Stimulated activated CD4-positive, alpha-beta T cell treated with anti-CD3 and anti-CD28 coated beads, Interleukin-1b, Interleukin-23, amount 100 ng/mL, for 24 hours (primary cell): Measurements from ENCODE around the gene MED25.

Experiments
- DNase-seq, 4 experiments: peaks; one replicate each; pipeline ENCODE4 v3.0.0-alpha.2; 2020; ENCODE audit warnings: low read depth in 4 of 4, low spot score in 1 of 4

The MED25 gene

DNA sequence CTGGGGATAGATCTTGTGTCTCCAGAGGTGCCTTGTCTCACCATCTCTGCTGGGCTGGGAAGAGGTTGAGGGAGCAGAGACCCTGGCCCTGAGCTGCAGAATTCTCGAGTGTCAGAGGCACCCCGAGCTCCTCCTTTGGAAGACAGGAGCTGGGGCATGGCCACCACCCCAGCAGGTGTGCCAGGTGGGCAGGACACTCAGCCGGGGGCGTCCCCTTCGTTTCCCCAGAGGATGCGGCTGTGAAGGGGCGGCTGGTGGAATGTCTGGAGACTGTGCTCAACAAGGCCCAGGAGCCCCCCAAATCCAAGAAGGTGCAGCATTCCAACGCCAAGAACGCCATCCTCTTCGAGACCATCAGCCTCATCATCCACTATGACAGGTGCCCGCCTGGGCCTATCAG is 19.5 kb upstream of the MED25 start:
- DNase-seq = no peak

DNA sequence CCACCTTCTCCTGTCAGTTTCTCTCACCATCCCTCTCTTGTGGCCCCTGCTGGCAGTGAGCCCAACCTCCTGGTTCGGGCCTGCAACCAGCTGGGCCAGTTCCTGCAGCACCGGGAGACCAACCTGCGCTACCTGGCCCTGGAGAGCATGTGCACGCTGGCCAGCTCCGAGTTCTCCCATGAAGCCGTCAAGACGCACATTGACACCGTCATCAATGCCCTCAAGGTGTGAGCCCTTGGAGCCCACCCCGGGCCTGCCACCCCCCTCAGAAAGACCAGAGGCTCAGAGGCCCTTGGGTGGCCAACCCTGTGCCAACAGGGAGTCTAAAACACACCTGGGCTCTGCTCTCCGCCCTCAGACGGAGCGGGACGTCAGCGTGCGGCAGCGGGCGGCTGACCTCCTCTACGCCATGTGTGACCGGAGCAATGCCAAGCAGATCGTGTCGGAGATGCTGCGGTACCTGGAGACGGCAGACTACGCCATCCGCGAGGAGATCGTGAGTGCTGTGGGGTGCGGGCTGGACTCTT is 18.8 kb upstream of the MED25 start:
- DNase-seq = no peak

DNA sequence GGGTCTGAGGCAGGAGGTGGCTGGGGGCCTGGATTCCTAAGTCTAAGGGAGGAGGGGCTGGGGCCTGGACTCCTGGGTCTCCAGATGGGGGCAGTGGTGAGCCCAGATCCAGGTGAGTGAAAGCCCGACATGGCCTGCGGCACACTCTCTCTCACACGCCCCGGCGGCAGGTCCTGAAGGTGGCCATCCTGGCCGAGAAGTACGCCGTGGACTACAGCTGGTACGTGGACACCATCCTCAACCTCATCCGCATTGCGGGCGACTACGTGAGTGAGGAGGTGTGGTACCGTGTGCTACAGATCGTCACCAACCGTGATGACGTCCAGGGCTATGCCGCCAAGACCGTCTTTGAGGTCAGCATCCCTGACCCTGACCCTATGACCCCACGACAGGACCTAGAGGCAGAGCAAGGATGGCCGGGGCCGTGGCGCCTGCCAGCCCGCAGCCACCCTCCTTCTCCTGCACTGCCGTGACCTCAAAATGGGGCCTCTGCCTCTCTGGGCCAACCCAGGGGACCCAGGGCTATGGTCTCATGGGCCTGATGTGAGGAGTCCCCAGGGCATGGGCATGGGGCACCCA is 18.2 kb upstream of the MED25 start:
- DNase-seq = no peak

DNA sequence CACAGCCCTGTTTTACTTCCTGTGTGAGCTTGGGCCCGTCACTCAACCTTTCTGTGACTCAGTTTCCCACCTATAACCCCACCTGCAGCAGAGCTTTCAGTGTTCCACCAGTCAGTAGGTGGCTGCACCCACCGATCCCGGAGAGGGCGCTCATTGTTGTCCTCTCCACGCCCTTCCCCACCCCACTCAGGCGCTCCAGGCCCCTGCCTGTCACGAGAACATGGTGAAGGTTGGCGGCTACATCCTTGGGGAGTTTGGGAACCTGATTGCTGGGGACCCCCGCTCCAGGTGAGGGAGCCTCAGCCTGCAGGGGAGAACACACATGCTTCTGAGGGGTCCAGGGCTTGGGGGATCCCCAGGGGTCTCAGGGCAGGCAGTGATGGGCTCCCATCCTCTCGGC is 17.3 kb upstream of the MED25 start:
- DNase-seq = no peak

DNA sequence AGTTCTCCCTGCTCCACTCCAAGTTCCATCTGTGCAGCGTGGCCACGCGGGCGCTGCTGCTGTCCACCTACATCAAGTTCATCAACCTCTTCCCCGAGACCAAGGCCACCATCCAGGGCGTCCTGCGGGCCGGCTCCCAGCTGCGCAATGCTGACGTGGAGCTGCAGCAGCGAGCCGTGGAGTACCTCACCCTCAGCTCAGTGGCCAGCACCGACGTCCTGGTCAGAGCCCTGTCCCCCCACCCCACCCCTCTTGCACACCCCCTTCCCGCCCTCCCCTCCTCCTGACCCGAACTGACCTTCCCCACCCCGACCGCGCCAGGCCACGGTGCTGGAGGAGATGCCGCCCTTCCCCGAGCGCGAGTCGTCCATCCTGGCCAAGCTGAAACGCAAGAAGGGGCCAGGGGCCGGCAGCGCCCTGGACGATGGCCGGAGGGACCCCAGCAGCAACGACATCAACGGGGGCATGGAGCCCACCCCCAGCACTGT is 16.6 kb upstream of the MED25 start:
- no peak for DNase-seq

DNA sequence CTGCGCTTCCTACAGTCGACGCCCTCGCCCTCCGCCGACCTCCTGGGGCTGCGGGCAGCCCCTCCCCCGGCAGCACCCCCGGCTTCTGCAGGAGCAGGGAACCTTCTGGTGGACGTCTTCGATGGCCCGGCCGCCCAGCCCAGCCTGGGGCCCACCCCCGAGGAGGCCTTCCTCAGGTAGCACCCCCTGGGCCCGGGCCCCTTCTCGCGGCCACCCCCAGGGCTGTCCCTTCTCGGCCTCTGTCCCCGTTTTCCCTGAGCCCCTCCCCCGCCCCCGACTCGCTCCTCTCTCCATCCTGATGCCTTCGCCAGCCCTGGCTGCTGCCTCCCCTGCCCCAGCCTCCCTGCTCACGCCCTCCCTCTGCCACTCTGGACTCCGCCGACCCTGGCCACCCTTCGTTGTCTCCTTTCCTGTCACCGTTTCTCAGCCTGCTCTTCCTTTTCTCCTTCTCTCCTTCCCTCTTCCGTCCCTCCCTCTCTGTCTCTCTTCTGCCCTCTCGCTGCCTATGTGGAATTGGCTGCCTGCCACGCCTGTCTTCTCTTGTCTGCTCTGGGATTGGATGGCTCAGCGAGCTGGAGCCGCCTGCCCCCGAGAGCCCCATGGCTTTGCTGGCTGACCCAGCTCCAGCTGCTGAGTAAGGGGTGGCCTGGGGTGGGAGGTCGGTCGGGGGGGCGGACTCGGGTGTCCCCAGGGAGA is 16.0 kb upstream of the MED25 start:
- DNase-seq = no peak

DNA sequence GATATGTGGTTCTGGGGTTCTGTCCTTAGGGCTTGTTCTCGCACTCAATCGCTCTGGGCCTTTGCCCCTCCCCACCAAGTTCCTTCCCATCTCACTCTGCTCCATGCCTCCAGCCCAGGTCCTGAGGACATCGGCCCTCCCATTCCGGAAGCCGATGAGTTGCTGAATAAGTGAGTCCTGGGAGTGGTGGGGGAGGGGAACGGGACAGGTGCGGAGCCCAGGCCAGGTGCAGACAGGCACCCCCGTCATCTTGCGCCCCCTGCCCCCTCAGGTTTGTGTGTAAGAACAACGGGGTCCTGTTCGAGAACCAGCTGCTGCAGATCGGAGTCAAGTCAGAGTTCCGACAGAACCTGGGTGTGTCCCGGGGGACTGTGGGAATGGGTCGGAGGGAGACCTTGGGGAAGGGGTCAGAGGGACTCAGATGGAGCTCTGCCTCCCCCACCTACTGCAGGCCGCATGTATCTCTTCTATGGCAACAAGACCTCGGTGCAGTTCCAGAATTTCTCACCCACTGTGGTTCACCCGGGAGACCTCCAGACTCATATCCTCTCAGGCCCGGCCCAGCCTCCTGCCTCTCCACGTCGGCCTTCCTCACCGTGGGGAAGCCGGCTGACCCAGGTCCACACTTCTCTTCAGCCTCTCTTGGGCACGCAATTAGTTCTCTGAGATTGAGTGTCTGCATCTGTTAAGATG is 15.1 kb upstream of the MED25 start:
- no peak for DNase-seq

DNA sequence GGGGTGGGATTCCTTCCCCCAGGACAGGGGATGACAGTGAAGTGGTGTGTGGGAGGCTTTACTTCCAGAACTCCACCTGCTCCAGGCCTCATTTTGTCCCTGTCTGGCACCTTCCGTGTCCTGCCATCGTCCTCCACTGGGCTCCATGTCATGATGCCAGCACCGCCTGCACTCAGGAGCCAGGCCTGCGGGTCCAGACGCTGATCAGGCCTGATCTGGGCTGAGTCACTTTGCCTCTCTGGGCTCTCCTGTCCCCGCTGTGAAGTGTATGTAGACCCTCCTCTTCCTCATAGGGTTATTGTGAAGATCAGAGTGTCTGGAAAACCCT is 14.6 kb upstream of the MED25 start:
- DNase-seq = no peak

DNA sequence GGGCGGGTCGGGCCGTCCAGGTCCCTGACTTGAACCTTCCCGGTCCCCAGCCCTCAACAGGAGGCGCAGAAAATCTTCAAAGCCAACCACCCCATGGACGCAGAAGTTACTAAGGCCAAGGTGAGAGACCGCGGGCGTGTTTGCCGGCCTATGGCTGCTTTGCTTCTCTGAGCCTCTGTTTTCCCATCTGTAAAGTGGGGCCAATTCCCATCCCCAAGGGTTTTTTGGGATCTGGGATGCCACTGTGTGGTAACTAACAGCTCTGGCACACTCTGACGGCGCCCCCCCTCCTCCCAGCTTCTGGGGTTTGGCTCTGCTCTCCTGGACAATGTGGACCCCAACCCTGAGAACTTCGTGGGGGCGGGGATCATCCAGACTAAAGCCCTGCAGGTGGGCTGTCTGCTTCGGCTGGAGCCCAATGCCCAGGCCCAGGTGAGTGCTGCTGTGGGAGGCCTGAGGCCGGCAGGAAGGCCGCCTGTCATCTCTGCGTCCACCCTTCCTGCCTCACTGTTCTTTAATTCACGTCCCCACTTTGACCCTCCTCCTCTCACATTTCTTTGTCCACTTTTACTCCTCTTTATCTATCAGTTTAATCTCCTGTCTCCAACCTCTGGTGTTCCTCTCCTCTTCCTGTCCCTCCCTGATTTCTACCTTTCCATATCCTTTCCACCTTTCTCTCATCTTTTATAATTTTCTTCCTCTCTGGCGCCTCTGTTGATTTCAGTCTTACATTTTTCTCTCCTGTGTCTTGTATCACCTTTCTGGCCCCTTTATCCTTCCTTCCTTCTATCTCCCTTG is 12.1 kb upstream of the MED25 start:
- no peak for DNase-seq

DNA sequence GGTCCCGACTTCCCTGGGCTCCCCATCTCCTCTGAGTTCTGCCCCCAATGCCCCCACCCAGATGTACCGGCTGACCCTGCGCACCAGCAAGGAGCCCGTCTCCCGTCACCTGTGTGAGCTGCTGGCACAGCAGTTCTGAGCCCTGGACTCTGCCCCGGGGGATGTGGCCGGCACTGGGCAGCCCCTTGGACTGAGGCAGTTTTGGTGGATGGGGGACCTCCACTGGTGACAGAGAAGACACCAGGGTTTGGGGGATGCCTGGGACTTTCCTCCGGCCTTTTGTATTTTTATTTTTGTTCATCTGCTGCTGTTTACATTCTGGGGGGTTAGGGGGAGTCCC is 11.5 kb upstream of the MED25 start:
- DNase-seq = no peak

DNA sequence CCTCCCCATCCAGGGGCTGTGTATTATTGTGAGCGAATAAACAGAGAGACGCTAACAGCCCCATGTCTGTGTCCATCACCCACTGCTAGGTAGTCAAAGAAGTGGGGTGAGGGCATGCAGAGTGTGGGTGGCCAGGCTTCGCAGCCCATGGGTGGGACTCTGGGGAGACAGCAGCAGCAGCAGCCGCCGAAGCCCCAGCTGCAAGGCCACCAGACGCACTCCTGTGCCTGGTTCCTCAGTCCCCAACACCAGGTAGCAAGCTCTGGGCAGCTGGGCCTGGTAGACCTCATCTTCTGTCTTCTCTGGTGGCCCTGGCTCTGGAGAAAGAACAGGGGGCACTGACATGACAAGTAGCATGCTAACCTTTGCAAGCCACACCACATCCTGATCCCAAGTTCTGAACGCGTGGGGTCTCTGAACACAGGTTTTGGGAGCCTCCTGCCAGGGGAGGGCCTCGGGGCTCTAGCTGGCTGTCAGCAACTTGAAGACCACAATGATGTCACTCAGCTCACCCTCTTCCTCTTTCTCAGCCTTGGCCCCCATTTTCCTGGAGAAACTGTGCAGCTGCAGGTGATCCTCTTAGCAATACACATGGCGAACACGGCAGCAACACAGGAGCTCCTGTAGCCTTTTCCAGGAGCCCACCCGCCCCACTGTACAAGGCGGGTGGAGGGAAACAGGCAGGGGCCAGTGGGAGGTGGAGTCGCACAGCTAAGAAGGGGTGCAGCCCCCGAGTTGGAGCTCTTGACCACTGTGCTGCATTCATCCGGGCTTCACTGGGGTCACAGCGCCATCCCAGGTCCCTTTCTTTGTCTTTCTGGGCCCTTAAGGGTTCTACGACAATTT is 10.8 kb upstream of the MED25 start:
- no peak for DNase-seq

DNA sequence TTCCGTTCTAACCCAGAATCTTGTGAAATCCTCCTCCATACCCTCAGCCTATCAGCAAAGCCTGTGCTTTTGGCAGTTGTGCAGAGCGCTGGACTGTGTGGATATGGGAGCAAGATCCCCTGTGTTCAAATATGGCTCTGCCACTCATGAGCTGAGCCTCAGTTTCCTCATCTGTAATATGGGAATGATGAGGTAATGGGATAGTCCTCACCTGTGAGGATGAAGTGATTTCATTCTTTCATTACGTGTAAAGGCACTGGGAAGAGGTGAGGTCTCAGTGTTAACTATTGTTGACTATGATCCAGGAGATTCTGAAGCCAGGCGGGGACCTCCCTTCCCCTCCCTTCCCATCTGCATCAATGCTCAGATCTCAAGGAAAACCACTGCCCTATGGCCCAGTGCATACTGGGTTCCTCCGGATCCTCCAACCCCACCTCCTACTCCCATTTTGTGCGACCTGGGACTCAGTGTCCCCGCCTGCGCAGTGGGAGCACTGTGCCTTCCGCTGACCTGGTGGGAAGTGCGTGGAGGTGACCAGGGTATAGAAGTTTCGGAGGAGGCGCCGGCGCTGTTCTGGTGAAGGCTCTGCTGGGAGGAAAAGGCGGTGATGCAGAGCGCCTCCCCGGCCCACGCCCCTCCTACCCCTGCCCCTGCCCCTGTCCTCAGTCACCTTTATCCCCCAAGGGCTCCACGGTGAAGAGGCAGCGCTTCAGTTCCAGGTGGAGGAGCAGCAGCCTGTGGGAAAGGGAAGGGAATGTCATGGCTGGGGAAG is 10.0 kb upstream of the MED25 start:
- DNase-seq = no peak

DNA sequence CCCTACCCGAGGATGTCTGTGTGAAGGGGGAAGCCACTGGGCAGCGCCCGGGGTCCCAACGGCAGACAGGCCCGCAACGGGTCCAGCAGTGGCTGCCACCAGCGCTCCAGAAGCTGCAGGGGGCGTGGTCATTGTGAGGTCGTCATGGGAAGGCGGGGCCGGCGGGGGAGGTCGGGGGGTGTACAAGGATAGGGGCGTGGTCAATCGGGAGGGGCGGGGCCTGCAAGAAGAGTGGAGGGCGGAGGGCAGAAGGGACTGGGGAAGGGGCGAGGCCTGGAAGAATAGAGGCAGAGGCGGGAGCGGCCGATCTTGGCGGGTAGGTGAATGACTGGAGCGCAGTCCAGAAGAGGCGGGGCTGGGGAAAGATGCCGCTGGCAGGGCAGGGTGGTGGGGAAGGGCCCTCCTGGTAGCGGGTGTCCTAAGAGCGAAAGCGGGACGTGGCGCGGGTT is 9.4 kb upstream of the MED25 start:
- DNase-seq = peak; percentile 63 to 85 (median 77)

DNA sequence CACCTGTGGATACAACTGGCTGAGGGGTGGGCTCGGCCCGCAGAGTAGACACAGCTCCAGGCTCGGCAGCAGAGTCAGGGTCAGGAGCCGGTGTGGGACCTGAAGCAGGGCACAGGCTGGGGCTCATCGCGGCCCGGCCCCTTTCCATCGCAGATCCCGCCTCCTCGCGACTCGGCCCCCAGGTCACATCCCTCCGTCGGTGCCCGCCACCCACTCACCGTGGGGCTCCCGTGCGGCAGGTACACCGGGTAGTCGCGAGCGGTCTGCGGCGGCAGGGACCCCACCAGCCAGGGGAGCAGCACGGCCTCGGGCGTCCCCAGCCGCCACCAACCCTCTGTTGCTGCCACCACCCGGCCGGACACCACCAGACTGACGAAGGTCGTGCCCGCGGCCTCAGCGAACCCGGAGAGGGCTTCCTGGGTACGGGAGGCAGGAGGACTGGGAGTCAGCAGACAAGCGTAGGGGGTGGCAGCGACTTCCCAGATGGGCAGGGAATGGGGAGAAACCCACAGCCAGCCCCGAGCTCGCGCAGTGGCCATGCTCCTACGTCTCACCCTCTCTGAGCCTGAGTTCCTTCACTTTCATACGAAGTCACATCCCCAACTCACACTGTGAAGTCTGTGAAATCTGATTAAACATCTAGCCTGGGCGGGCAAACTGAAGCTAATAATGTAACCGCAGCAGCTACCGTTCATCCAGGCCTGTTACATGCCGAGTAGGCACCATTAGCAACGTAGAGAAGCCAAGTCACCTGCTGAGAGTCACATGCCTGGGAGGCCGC is 8.7 kb upstream of the MED25 start:
- DNase-seq = no peak

DNA sequence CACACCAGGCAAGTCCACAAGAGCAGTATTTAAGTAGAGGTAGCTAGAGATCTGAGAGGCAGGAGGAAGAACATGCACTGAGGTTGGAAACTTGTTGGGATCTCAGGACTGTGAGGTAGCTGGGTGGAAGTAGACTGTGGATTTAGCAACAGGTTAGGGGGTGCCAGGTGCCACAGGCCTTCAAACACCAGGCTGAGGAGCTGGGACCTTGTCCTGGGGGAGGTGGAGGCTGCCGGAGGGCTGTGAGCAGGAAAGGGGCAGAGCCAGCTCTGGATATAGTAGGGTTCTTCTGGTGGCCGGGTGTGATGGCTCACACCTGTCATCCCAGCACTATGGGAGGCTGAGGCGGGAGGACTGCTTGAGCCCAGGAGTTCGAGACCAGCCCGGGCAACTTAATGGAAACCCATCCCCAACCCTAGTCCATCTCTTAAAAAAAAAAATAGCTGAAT is 8.1 kb upstream of the MED25 start:
- no peak for DNase-seq

DNA sequence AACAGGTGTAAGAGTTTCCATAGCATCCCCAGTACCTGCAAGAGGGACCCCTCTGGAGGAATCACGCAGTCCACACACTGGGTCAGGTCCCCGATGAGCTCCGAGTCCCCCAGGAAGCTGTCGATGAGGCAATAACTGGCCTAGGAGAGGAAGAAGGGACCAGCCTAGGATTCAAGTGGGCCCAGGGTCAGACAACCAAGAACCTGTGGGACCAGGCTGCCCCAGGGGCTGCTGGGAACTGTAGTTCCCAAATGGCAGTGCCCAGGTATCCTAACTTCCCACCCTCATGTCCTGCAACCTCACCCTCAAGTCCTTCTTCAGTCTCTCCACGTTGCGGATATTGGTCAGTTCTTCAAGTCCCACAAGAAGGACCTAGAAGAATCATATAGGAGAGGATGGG is 6.8 kb upstream of the MED25 start:
- no peak for DNase-seq

DNA sequence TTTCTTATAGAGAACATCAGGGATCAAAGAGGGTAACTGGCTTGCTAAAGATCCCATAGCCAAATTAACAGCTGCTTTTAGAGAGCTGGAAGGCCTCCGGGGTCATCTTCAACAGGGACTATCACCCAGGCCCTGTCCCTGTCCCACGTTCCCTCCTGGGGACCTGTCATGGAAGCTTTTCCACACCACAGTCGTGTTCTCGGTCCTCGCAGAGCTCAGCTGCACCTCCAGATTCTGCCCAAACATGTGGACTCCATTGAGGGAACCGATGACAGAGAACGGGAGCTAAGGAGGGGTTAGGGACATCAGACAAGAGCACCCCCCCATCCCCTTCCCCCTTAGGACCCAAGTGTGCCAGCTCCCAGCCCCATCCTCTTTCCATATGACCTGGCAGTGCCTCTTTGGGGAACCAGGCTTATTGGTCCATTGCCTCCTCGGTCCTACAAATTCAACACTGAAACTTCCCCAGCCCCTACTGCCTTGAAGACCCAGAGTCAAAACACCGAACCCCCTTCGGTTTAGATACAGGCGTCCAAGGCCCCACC is 5.6 kb upstream of the MED25 start:
- no peak for DNase-seq

DNA sequence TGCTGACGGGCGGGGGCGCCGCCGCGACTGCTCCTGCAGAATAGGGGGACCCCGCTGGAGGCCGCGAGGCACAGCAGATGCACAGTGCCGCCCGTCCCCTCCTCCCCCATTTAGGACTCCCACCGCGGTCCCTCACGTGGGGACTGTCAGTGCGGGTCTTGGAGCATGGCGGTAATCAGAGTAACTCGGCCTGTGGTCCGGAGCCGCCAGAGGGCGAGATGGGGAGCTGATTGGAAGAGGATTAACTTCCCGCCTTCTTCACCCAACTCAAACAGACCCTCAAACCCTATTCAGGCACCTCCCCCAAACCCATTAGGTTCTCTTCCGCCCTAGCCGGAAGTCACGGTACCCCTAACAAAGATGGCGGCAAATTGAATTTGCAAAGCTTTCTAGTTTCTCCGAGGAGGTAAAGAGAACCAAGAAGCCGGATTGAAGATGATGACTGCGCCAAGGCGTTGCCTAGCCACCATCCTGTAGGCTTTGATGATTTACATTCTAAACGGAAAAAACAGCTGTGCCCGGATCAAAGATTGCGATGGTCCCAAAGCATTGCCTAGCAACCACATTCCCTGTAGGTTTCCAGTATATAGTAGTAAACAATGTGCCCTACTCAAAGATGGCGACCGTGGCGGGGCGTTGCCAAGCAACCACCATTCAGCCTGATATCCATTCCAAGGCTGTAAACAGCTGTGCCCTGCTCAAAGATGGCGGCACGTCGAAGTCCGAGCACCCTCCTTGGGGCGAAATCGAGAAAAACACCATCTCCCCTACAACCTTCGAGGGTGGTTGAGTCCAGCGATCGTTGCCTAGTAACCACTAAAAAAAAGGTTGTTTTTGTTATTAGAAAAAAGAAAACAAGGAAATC is 4.9 kb upstream of the MED25 start, which contains the start of gene FUZ:
TSS of gene FUZ (minus strand) at position 296 of the 865 bp plus-strand sequence. CDS start at position 110, 186 bp downstream.
- peak; percentile 67 to 88 (median 78) for DNase-seq
